Astrocyte of the cerebellum (primary cell): ENCODE data around the gene PLA2G2D.

Experiments
- DNase-seq: peaks from one replicate; pipeline ENCODE4 v3.0.0-alpha.2; 2011; ENCODE audit warnings: low read depth
- H3K4me3 ChIP-seq: 2 replicates; pipeline ENCODE4 v1.5.1; 2011; ENCODE audit warnings: mild to moderate bottlenecking, low read depth, low read length, moderate library complexity
- in situ Hi-C: cut with HindIII; loops from 2 replicates; pipeline ENCODE4 v1.10.0; 2017; ENCODE audit warnings: low sequenced_read_pairs
- TF ChIP-seq, protein P1 (sequence below): IDR thresholded peaks from 2 replicates; pipeline ENCODE4 v1.5.1; 2012; ENCODE audit warnings: low read length, low read depth, moderate library complexity, mild to moderate bottlenecking; ENCODE audit errors: missing control alignments

Gene PLA2G2D, protein sequence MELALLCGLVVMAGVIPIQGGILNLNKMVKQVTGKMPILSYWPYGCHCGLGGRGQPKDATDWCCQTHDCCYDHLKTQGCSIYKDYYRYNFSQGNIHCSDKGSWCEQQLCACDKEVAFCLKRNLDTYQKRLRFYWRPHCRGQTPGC

DNA sequence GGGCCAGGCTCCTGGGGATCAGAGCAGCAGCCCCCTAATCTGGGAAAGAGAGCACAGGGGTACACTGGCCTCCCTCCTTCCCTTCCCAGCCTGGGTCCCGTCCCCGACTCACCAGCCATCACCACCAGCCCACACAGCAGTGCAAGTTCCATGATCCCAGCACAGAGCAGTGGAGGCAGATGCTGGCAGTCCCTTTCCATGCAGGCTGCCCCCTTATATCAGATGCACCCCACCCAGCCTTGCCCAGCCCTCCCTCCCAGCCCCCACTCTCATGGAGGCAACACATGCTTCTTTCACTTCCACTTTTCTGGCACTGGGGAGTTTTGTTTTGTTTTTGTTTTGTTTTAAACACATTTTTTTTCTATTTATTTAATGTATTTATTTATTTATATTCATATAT lies at the start of gene PLA2G2D:
TSS of gene PLA2G2D (minus strand) at position 190 of the 400 bp plus-strand sequence. CDS start at position 152, 38 bp downstream.
- in situ Hi-C loops = no loop called here
- DNase-seq = no peak
- H3K4me3 ChIP-seq = no peak within 1 kb of the TSS
- TF ChIP-seq, protein P1, sequence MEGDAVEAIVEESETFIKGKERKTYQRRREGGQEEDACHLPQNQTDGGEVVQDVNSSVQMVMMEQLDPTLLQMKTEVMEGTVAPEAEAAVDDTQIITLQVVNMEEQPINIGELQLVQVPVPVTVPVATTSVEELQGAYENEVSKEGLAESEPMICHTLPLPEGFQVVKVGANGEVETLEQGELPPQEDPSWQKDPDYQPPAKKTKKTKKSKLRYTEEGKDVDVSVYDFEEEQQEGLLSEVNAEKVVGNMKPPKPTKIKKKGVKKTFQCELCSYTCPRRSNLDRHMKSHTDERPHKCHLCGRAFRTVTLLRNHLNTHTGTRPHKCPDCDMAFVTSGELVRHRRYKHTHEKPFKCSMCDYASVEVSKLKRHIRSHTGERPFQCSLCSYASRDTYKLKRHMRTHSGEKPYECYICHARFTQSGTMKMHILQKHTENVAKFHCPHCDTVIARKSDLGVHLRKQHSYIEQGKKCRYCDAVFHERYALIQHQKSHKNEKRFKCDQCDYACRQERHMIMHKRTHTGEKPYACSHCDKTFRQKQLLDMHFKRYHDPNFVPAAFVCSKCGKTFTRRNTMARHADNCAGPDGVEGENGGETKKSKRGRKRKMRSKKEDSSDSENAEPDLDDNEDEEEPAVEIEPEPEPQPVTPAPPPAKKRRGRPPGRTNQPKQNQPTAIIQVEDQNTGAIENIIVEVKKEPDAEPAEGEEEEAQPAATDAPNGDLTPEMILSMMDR = no peak

DNA sequence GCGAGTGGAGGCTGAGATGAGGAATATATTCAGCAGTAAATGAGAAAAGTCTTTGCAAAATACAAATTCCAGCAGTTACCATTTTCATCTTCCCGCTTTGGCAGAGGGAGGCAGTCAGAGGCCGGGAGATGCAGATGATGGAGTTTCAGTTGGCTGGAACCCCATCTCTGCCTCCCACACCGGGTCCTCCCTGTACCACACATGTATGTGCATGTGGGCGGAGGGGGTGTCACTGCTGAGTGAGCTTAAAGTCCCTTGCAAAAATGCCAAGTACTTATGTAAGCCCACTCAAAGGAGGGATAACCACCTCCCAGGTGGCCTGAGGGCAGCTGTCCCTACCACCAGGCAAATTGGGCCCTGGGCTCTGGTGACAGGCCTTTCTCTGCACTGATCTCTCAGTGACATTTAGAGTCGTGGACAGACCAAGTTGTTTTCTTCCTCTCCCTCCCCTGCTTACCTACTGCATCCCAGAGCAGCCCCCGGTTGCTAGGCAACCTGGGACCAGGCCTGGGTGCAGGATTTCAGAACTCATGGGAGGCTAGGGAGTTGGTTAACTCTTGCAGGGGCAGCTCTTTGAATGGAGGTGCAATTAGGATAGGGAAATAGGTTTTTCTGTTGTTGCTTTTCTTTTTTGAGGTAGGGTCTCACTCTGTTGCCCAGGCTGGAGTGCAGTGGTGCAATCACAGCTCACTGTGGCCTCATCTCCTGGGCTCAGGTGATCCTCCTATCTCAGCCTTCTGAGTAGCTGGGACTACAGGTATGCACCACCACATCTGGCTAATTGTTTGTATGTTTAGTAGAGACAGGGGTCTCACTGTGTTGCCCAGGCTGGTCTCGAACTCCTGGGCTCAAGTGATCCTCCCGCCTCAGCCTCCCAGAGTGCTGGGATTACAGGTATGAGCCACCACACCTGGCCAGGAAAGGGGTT lies 49.5 kb upstream of the PLA2G2D start:
- DNase-seq = no peak
- in situ Hi-C loops = no loop called here
- TF ChIP-seq, protein P1 = no peak
- H3K4me3 ChIP-seq = no peak overlapping the region

DNA sequence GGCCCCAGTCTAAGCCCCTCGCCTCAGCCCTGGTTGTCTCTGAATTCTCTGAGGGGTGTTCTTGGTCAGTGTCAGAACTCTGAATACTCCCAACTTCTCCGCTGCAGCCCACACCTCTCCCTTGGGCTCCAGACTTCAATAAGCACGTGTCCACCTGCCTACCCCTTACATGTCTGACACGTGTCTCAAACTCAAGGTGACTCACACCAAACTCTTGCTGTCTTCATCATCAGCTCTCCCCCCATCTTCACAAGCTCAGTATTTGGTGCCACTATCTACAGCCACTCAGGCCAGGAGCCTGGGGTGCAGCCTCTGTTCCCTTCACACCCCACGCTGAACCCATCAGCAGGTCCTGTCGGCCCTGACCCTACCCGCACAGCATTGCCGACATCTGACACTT lies 47.8 kb upstream of the PLA2G2D start:
- H3K4me3 ChIP-seq = no peak overlapping the region
- TF ChIP-seq, protein P1 = no peak
- in situ Hi-C loops = no loop called here
- no peak for DNase-seq

DNA sequence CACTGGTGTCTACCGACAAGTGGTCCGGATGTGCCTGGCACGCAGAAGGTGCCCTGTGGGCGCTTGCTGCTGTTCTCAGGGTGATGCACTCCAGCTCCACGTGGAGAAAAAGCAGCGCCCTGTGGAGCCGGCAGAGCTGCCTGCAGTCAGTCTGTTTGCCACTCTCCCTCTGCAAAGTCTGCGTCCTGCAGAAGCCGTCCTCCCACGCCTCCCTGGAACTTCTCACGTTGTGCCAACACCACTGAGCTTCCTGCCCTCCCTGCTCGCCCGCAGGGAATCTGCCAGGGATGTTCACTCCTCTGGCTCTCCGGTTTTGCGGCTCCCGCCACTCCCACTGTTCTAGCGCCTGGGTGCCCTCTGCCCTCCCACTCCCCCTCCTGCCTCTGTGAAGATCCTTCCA lies 46.7 kb upstream of the PLA2G2D start:
- no peak overlapping the region for H3K4me3 ChIP-seq
- no peak for DNase-seq
- in situ Hi-C loops = no loop called here
- TF ChIP-seq, protein P1 = no peak

DNA sequence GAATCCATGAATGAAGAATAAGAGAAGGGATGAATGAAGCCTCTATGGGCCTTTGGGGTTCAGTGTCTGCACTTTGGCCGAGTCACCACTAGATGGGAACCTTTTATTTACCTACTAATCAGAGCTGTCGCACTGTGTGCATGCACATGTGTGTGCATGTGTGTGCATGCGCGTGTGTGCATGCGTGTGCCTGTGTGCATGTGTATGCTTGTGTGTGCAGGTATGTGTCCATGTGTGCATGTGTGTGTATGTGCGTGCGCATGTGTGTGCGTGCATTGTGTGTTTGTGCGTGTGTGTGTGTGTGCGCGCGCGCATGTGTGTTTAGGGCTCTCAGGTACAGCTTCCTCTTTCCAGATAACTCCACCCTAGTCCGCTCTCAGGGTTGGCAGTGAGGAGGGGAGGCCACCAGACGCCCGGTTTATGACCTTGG lies 46.2 kb upstream of the PLA2G2D start:
- no peak overlapping the region for H3K4me3 ChIP-seq
- in situ Hi-C loops = no loop called here
- TF ChIP-seq, protein P1 = peak; percentile 45
- no peak for DNase-seq

DNA sequence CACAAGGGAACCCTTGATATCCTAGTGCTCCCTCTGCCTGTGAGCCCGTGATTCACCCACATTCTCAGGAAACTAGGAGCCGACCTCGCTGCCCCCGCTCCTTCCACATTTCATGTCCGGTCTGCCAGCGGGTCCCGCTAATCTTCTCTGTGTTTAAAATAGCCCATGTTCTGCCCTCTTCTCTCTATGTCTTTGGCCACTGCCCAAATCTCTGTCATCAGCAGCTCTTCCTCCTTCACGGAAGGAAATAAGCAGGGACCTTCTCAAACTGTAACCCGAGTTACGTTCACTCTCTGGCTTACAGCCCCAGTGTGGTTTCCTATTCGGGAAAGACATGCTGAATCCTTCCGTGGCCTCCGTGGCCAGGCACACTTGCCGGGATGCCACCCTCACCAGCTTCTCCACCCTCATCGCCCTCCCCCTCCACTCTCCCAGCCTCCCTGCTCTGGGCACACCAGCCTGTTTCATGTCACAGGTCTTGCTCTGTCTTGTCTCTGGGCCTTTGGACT lies 45.4 kb upstream of the PLA2G2D start:
- no peak for DNase-seq
- TF ChIP-seq, protein P1 = no peak
- H3K4me3 ChIP-seq = no peak overlapping the region
- in situ Hi-C loops = no loop called here
